ENCODE measurements around the gene FANCD2.
"Not testable (repeated sequence)": the region's sequence is repeated elsewhere in the genome, so short reads cannot be mapped to it uniquely, and the experiment has no call there.

FANCD2 gene

DNA sequence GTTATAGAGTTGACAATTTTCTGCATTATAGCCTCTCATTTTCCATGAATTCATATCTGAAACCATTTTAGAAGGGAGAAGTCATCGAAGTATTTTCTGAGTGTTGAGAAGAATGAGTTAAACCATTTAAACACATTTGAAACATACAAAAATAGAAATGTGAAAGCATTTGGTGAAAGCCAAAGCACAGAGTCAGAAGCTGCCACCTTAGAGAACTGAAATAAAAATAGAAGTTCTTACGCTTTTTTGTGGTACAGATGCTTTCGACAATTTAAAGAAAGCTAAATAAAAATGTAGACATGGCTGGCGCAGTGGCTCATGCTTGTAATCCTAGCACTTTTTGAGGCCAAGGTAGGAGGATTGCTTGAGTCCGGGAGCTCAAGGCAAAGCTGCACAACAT is 72.8 kb downstream of the FANCD2 start:
- no peak for DNase-seq (ENCODE audit: low read depth in 2 of 2, low spot score in 1 of 2)

DNA sequence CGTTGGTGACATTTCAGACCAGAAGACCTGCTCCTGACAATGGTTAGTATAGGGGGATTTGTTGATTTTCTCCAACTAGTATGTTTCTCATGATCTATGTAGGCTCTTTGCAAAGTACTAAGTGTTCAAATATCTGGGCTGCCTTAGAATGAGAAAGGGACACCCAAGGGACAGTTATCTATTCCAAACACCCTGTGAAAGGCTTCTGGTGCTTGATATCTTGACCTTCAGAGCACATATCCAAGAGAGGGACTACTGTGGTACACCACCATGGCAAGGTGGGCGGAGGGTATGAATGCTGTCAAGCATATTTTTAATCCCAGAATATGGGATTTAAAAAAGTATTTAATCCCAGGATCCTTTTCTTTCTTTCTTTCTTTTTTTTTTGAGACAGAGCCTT is 80.7 kb downstream of the FANCD2 start:
- no peak for DNase-seq (ENCODE audit: low read depth in 2 of 2, low spot score in 1 of 2)

DNA sequence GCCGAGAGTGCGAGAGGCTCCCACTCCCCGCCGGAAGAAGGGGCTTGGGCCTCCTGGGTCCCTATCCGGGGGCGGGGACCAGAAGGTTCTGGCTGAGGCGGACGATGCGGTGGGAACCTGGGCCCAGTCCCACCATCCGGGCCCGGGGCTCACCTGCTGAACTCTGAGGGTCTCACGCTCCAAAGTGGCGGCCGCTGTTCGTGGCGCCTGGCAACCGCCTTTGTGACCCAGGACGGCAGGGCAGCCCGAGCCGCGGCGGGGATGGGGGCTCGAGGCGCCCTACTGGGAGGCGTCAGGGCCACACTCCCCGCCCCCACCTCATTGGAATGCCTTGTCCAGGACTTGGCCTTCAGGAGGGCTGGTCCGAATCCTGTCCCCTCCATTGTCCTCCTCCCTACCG is 81.9 kb downstream of the FANCD2 start, which contains the start of gene FANCD2OS:
TSS of gene FANCD2OS (minus strand) at position 165 of the 400 bp plus-strand sequence. CDS start 3,481 bp downstream, outside the sequence.
- no peak for DNase-seq (ENCODE audit: low read depth in 2 of 2, low spot score in 1 of 2)

DNA sequence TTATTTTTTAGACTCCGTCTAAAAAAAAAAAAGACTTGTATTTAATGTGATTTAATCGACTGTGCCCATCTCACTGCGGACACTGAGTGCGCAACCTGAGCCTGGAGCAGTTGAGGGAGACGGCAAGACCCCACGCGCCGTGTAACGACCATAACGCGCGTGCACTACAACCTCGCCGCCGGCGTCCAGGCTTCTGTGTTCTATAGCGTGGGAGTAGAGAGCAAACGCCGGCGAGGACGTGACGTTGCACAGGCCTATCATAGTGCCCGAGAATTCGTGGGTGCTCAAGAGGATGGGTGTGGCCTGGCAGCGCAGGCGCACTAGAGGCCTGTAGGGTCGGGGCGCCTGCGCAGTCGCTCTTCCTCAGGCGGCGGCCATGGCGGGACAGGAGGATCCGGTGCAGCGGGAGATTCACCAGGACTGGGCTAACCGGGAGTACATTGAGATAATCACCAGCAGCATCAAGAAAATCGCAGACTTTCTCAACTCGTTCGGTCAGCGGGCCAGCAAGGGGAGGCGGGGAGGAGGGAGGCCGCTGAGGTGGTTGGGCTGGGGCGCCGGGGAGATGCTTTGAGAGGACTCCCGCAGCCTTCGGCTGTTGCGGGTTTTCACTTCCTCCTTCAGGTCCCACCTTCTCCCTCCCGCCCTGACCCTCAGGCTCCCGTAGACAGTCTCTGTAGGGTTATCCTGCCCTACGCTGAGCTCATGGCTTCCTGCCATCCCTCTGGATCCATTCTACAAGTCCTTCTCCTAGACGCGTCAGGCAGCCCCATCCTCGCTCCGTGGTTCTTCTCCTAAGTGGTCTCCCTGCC is 89.3 kb downstream of the FANCD2 start, which contains the start of gene BRK1:
TSS of gene BRK1 (plus strand) at position 350 of the 812 bp plus-strand sequence. CDS start at position 377, 27 bp downstream.
- peak; percentile 72 to 87 for DNase-seq (ENCODE audit: low read depth in 2 of 2, low spot score in 1 of 2)

DNA sequence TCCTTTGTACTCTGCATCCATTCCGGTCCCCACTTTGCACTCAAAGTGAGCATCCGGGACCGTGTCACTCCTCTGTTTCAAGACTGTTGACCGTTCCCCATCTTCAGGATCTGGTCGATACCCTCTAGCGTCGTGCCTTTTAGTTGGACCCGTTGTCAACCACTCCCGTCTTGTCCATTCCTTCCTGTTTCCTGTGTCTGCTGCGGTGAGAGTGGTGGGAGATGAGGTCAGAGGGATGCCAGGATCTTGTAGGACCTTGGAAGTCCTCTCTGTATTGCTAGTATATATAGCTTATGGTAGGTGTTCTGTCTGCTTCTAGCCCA is 89.9 kb downstream of the FANCD2 start:
- DNase-seq (ENCODE audit: low read depth in 2 of 2, low spot score in 1 of 2) = no peak

DNA sequence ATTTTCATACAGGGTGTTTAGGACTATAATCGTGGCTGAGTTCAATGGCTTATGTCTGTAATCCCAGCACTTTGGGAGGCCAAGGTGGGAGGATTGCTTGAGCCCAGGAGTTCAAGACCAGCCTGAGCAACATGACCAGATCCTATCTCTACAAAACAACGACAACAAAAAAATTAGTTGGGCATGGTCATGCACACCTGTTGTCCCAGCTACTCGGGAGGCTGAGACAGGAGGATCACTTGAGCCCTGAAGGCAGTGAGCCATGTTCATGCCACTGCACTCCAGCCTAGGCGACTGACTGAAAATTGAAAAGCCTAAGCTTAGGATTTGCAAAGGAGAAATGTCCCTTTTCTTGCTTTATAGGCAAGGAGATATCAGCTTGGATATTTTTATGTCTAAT is 90.7 kb downstream of the FANCD2 start:
- no peak for DNase-seq (ENCODE audit: low read depth in 2 of 2, low spot score in 1 of 2)

DNA sequence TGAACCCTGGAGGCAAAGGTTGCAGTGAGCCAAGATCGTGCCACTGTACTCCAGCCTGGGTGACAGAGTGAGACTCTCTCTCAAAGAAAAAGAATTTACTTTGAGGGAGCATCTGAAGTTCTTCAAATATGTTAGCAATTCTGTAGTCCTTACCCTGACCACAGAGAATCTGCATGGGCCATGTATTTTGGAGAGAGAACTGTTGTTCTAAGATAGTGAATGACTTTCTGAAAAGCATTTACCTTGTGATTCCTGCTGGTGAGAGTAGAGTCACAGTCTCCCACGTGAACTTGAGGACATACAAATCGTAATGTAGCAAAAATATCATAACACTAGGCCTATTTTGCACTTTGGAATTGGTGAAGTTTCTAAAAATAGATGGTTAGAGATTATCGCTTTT is 93.1 kb downstream of the FANCD2 start:
- no peak for DNase-seq (ENCODE audit: low read depth in 2 of 2, low spot score in 1 of 2)

DNA sequence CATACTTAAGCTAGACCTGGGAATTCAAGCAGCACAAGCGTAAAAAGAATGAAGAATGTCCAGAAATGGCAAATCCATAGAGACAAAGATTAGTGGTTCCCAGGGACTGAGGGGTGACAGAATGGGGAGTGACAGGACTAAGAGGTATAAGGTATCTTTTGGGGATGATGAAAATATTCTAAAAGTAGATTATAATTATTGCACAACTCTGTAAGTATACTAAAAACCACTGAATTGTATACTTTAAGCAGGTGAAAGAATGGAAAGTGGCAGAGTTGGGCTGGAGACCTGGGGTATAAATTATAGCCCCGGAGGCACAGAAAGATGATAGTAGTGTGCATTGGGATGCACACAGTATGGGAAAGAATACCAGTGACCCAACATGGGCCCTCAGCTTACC is 94.8 kb downstream of the FANCD2 start:
- DNase-seq (ENCODE audit: low read depth in 2 of 2, low spot score in 1 of 2) = no peak

DNA sequence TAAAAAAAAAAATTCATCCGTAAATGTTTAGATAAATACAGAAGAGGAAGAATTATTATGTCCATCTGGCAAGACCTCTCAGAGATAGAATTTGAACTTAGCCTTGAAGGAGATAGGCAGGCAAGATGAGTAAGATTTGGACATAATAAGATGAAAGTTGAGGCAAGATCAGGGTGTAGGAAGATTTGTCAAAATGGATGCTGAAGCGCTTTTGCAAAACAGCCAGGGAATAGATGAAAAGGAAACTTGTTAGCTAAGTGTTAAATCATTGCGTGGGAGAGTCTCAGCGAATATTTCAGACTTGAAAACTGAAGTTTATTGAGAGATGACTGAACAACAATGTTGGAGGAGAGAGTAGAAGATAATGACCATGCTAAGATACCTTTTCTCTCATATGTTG is 96.5 kb downstream of the FANCD2 start:
- DNase-seq (ENCODE audit: low read depth in 2 of 2, low spot score in 1 of 2) = no peak

DNA sequence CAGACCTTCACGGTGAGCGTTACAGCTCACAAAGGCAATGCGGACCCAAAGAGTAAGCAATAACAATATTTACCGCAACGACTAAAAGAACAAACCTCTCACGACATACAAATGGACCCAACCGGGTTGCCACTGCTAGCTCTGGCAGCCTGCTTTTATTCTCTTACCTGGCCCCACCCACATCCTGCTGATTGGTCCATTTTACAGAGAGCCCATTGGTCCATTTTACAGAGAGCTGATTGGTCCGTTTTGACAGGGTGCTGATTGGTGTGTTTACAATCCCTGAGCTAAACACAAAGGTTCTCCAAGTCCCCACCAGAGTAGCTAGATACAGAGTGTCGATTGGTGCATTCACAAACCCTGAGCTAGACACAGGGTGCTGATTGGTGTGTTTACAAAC is 109.6 kb downstream of the FANCD2 start:
- DNase-seq (ENCODE audit: low read depth in 2 of 2, low spot score in 1 of 2) = not testable (repeated sequence)

DNA sequence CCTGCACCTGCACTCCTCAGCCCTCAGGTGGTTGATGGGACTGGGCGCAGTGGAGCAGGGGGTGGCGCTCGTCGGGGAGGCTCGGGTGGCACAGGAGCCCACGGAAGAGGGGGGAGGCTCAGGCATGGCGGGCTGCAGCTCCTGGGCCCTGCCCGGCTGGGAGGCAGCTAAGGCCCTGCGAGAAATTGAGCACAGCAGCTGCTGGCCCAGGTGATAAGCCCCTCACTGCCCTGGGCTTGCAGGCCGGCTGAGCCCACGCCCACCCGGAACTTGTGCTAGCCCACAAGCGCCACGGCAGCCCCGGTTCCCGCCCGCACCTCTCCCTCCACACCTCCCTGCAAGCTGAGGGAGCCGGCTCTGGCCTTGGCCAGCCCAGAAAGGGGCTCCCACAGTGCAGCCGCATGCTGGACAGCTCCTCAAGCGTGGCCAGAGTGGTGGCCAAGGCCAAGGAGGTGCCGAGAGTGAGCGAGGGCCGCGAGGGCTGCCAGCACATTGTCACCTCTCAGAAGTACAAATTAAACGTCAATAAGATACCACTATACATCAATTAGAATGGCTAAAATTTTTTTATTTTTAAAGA is 110.3 kb downstream of the FANCD2 start:
- DNase-seq (ENCODE audit: low read depth in 2 of 2, low spot score in 1 of 2) = no peak

DNA sequence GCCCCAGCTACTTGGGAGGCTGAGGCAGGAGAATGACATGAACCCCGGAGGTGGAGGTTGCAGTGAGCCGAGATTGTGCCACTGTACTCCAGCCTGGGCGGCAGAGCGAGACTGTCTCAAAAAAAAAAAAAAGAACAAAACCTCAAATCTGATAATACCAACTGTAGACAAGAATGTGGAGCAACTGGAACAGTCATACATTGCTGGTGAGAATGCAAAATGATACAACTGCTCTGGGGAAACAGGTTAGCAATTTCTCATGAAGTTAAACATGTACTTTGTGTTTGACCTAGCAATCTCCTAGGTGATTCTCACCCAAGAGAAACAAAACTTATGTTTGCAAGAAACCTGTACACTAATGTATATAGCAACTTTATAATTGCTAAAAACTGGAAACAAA is 110.9 kb downstream of the FANCD2 start:
- DNase-seq (ENCODE audit: low read depth in 2 of 2, low spot score in 1 of 2) = no peak

DNA sequence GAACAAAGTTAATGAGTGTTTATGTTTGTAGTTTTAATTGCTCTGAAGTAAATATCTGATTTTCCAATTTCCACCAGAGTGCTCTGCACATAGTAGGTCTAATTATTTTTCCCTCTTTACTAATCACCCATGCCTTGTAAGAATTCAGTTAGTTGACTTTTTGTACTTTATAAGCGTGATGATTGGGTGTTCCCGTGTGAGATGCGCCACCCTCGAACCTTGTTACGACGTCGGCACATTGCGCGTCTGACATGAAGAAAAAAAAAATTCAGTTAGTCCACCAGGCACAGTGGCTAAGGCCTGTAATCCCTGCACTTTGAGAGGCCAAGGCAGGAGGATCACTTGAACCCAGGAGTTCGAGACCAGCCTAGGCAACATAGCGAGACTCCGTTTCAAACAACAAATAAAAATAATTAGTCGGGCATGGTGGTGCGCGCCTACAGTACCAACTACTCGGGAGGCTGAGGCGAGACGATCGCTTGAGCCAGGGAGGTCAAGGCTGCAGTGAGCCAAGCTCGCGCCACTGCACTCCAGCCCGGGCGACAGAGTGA is 114.8 kb downstream of the FANCD2 start:
- DNase-seq (ENCODE audit: low read depth in 2 of 2, low spot score in 1 of 2) = no peak

DNA sequence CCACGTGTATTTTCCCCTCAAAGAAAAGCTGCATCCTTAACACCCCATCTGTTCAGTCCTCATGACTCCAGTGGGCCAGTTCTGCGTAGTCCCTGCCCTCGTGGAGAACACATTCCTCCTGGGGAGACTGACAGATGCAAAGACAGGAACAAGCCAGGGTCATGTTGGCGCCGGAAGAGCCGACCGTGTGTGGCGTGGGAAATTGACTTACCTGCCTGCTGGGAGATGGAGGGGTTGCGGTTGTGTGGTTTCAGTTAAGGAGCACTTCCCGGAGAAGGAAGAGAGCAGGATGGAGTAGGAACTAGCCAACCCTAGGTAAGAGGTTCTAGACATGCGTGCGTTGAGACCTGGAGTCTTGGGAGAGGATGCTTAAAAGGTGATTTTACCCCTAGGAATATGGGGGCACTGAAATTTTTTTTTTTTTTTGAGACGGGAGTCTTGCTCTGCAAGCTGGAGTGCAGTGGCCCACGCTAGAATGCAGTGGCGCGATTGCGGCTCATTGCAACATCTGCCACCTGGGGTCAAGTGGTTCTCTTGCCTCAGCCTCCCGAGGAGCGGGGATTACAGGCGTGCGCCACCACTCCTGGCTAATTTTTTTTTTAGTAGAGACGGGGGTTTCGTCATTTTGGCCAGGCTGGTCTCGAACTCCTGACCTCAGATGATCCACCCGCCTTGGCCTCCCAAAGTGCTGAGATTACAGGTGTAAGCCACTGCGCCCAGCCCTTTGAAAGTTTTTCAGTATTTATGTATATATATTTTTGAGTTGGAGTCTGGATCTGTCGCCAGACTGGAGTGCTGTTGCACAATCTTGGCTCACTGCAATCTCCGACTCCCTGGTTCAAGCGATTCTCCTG is 116.7 kb downstream of the FANCD2 start:
- no peak for DNase-seq (ENCODE audit: low read depth in 2 of 2, low spot score in 1 of 2)

DNA sequence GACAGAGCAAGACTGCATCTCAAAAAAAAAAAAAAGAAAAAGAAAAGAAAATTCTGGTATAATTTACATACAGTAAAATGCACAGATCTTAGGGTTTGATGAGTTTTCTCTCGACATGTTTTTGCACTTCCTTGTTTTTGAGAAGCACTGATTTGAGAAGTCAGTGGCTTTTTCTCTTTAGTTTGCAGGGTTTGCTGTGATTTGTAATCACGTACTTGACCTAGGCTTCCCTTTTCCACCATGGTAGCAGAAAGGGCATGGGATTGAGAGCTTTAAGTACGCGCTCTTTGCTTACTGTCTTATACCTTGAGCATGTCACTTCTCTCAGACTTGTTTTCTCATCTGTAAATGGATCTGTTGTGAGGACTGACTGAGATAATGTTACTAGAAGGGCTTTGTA is 119.4 kb downstream of the FANCD2 start:
- DNase-seq (ENCODE audit: low read depth in 2 of 2, low spot score in 1 of 2) = no peak

DNA sequence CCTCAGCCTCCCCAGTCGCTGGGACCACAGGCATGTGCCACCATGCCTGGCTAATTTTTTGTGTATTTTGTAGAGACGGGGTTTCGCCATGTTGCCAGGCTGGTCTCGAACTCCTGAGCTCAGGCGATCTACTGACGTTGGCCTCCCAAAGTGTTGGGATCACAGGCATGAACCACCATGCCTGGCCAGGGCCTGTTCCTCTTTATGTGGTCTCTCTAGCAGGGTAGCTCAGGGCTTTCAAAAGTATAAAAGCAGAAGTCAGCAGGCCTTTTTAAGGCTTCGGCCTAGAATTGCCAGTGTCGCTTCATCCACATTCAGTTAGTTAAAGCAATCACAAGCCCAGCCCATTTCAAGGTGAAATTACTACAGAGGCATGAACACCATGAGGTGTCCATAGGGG is 123.0 kb downstream of the FANCD2 start:
- no peak for DNase-seq (ENCODE audit: low read depth in 2 of 2, low spot score in 1 of 2)

DNA sequence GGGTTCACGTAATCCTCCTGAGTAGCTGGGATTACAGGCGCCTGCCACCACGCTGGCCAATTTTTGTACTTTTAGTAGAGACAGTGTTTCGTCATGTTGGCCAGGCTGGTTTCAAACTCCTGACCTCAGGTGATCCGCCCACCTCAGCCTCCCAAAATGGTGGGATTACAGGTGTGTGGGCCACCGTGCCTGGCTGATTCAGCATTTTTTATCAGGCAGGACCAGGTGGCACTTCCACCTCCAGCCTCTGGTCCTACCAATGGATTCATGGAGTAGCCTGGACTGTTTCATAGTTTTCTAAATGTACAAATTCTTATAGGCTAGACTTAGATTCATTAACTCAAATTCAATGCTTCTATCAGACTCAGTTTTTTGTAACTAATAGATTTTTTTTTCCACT is 124.8 kb downstream of the FANCD2 start:
- no peak for DNase-seq (ENCODE audit: low read depth in 2 of 2, low spot score in 1 of 2)
